GM19099 (cell line): ENCODE data around the gene ABL1.

Experiments used
- POLR2A ChIP-seq: IDR thresholded peaks from 3 replicates; pipeline ENCODE4 v1.6.1; 2011; ENCODE audit warnings: low read depth; ENCODE audit not compliant: insufficient read length; ENCODE audit errors: extremely low read depth

Gene ABL1

DNA sequence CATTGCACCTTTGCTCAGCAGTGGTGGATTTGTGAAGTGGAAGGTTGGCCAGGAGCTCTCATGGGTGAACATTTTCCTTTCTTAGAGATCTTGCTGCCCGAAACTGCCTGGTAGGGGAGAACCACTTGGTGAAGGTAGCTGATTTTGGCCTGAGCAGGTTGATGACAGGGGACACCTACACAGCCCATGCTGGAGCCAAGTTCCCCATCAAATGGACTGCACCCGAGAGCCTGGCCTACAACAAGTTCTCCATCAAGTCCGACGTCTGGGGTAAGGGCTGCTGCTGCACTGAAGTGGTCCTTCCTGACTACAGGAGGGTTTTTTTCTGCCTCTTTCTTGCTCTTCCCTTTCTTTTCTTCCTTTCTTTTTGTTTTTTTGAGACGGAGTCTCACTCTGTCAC lies 39.7 kb downstream of the ABL1 start:
- no peak for TF ChIP-seq POLR2A

- TF ChIP-seq POLR2A, result no peak
Observed at GRCh38 chr9:130877300-130877699, 42.2 kb downstream of the ABL1 start.

DNA sequence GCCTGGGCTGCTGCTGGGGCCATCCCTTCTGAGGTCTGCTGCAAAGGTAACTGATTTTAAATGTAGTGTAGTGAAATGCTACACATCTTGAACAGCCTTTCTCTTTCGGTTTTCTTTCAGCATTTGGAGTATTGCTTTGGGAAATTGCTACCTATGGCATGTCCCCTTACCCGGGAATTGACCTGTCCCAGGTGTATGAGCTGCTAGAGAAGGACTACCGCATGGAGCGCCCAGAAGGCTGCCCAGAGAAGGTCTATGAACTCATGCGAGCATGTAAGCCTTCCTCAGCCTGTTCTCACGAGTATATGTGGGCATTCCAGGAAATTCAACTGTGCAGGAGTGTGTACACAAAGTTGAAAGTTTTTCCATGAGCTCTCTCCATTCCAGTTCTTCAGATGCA lies 43.2 kb downstream of the ABL1 start:
- no peak for TF ChIP-seq POLR2A

DNA sequence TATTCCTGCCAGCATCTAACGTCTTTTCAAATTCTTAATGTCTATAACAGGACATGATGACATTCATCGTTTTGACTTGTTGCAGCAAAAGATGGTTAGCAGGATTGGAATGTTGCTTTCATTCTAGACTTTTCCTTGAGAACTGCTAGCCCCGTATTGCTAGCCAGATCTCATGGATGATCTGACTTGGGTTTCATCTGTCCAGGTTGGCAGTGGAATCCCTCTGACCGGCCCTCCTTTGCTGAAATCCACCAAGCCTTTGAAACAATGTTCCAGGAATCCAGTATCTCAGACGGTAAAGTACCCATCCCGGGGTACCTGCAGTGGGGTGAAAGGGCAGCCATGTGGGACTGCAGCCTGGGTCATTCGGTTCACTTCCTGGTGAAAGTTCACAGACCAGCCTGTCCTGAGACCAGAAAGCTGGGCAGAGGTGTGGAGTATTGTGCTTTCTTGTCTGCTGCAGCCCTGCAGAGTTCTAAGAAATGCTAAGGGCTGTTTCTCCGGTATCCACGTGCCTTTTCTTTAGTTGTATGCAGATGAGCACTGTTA lies 44.9 kb downstream of the ABL1 start:
- TF ChIP-seq POLR2A, result no peak

DNA sequence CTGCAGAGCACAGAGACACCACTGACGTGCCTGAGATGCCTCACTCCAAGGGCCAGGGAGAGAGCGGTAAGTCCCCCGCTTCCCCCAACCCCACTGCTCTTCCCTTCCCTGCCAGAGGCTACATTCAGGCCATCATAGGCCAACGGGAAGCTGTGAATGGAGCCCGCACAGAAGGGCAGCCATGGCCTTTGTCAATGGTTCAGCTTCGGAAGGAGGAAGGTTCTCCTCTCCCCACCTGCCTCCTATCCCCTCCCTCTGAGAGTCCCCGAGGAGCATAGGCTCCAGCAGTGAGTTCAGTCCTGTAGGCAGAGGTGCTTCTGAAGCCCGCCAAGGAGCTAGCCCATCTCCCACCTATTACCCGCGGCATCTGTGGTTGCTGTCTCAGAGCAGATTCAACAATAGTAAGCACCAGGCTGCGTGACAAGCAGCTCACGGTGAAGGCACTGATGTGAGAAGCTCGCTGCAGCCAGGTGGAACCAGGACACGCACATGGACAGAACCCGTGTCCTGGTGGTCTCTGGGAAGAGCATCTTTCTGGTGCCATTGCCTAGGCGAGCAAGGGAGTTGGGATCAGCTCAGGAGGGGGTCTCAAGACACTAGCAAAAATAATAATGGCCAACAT lies 45.7 kb downstream of the ABL1 start:
- TF ChIP-seq POLR2A, result no peak

DNA sequence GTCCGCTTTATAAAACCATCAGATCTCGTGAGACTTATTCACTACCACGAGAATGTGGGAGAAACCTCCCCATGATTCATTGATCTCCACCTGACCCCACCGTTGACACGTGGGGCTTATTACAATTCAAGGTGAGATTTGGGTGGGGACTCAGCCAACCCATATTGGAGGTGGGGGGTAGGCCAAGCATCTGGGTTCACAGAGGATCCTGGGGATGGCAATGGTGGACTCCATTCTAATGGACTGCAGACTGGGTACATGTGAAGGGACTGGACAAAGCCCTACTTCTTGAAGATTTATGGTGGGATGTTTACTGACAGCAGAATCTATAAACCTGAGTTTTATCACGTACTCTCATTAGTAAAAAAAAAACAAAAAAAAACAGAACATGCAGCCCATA lies 46.5 kb downstream of the ABL1 start:
- no peak for TF ChIP-seq POLR2A

DNA sequence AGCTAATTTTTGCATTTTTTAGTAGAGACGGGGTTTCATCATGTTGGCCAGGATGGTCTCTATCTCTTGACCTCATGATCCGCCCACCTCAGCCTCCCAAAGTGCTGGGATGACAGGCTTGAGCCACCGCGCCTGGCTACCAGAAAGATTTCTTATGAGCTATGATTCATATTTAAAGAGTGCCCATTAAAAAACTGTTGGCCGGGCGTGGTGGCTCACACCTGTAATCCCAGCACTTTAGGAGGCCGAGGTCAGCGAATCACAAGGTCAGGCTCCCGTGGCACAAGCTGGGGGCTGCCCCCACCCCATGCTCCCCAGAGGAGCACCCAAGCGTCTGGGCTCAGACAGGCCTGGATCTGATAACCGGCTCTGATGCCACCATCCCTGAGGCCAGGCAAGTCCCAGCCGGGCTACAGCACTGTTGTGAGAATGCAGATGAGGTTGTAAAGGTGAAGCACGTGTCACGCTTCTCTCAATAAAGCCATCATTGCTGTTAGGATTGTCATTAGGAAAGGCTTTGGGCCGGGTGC lies 47.7 kb downstream of the ABL1 start:
- TF ChIP-seq POLR2A, result no peak

- TF ChIP-seq POLR2A, result no peak
Observed at GRCh38 chr9:130883479-130883878, 48.4 kb downstream of the ABL1 start.

- no peak for TF ChIP-seq POLR2A
Observed at GRCh38 chr9:130884111-130884531, 49.1 kb downstream of the ABL1 start.

GRCh38 chr9:130884542-130885483 lies 49.8 kb downstream of the ABL1 start:
- TF ChIP-seq POLR2A, result no peak

DNA sequence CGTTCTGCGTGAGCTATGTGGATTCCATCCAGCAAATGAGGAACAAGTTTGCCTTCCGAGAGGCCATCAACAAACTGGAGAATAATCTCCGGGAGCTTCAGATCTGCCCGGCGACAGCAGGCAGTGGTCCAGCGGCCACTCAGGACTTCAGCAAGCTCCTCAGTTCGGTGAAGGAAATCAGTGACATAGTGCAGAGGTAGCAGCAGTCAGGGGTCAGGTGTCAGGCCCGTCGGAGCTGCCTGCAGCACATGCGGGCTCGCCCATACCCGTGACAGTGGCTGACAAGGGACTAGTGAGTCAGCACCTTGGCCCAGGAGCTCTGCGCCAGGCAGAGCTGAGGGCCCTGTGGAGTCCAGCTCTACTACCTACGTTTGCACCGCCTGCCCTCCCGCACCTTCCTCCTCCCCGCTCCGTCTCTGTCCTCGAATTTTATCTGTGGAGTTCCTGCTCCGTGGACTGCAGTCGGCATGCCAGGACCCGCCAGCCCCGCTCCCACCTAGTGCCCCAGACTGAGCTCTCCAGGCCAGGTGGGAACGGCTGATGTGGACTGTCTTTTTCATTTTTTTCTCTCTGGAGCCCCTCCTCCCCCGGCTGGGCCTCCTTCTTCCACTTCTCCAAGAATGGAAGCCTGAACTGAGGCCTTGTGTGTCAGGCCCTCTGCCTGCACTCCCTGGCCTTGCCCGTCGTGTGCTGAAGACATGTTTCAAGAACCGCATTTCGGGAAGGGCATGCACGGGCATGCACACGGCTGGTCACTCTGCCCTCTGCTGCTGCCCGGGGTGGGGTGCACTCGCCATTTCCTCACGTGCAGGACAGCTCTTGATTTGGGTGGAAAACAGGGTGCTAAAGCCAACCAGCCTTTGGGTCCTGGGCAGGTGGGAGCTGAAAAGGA lies 50.7 kb downstream of the ABL1 start:
- no peak for TF ChIP-seq POLR2A

- no peak for TF ChIP-seq POLR2A
Observed at GRCh38 chr9:130886981-130887380, 51.9 kb downstream of the ABL1 start.

GRCh38 chr9:130887494-130888144 lies 52.6 kb downstream of the ABL1 start:
- TF ChIP-seq POLR2A, result no peak
